GM18519 (cell line): ENCODE measurements around the gene TMEM37.
"Not testable (repeated sequence)": the region's sequence is repeated elsewhere in the genome, so short reads cannot be mapped to it uniquely, and the experiment has no call there.

ENCODE experiments used
- ATAC-seq: cut with Tn5 transposase; IDR thresholded peaks from one replicate; pipeline ENCODE4 v1.9.1; 2021; ENCODE audit warnings: mild to moderate bottlenecking, moderate library complexity; ENCODE audit not compliant: unreplicated experiment, low FRiP score

The TMEM37 gene

GRCh38 chr2:119431155-119431975 lies at the start of gene TMEM37:
TSS of gene TMEM37 (plus strand) at chr2:119431854. CDS start at chr2:119431904, 50 bp downstream.
- peak; percentile 53 for ATAC-seq

GRCh38 chr2:119383410-119384140 lies 48.1 kb upstream of the TMEM37 start:
- ATAC-seq = no peak

GRCh38 chr2:119384971-119385370 lies 46.7 kb upstream of the TMEM37 start:
- ATAC-seq = no peak

GRCh38 chr2:119385466-119385865 lies 46.2 kb upstream of the TMEM37 start:
- no peak for ATAC-seq

- peak; percentile 89 for ATAC-seq
Observed at GRCh38 chr2:119387381-119388129, 44.1 kb upstream of the TMEM37 start.

- ATAC-seq = no peak
Observed at GRCh38 chr2:119389615-119390306, 41.9 kb upstream of the TMEM37 start.

- ATAC-seq = no peak
Observed at GRCh38 chr2:119393971-119394748, 37.5 kb upstream of the TMEM37 start.

- ATAC-seq = no peak
Observed at GRCh38 chr2:119397196-119397595, 34.5 kb upstream of the TMEM37 start.

GRCh38 chr2:119402106-119402505 lies 29.5 kb upstream of the TMEM37 start:
- no peak for ATAC-seq

GRCh38 chr2:119402645-119403560 lies 28.8 kb upstream of the TMEM37 start:
- no peak for ATAC-seq

- ATAC-seq = not testable (repeated sequence)
Observed at GRCh38 chr2:119403618-119404017, 28.0 kb upstream of the TMEM37 start.

GRCh38 chr2:119405151-119405550 lies 26.5 kb upstream of the TMEM37 start:
- ATAC-seq = no peak

- ATAC-seq = no peak
Observed at GRCh38 chr2:119407430-119408220, 24.0 kb upstream of the TMEM37 start.

- ATAC-seq = no peak
Observed at GRCh38 chr2:119408221-119408619, 23.4 kb upstream of the TMEM37 start.

GRCh38 chr2:119409506-119409905 lies 22.1 kb upstream of the TMEM37 start:
- no peak for ATAC-seq

- no peak for ATAC-seq
Observed at GRCh38 chr2:119414894-119415293, 16.8 kb upstream of the TMEM37 start.

GRCh38 chr2:119415630-119416029 lies 16.0 kb upstream of the TMEM37 start:
- ATAC-seq = no peak
